Measurements from ENCODE around the gene LEAP2. TPM values are rescaled to one million over a fixed set of nuclear protein-coding genes. Genes with fewer than 3 reads are reported as not detected.
A peak's percentile ranks its signal among the peaks of the same experiment; 100 is the strongest.

Gene LEAP2
- total RNA-seq, 1 donor from 2014 or later = 0.27 TPM

DNA sequence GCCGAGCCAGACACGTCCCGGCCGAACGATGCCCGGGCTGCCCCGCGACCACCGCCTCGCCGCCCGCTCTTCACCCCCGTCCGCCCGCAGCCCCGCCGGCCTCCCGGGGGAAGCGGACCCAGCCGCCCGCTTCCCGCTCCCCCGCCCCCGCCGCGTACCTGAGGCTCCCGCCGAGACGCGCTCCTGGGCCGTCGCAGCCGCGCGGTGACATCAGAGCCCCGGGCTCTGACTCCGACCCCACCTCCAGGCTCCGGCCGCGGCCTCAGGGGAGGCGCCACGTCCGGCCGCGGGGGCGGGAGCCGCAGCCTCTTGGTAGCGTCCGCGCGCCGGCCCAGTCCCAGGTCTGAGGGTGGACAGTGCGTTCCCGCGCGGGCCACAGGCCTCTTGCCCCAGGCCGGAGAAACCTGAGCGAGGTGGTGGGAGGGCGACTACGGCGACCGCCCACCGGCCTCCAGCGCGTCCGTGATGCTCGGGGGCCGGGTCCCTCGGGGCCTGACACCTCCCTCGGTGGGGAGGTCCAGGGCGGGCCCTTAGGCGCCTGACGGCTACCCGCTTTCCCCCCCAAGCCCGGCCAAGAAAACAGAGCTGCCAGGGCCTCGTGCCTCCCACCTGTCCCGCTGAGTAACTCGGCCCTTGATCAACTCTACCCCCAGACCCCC, 42.9 kb upstream of the LEAP2 start, which contains the start of gene SHROOM1:
TSS of gene SHROOM1 (minus strand) at position 212 of the 659 bp plus-strand sequence. CDS start 4,507 bp downstream, outside the sequence.
- Histone ChIP-seq H3K27ac (ENCODE audit: low read depth, low read length) (no peak within 1 kb of the TSS), H4K20me1 (ENCODE audit: insufficient read depth, low read length) (peaks cover 14% of the 10 kb centered on the region), H3K9ac (ENCODE audit: low read length) (peak within 1 kb of the TSS; percentile 79), H3K79me2 (ENCODE audit: insufficient read depth, low read length) (no peaks in the 10 kb centered on the region), H3K9me3 (ENCODE audit: insufficient read depth, low read depth, low read length) (no peaks in the 10 kb centered on the region), H3K4me1 (ENCODE audit: insufficient read depth, low read length) (no peaks in the 10 kb centered on the region), H3K36me3 (ENCODE audit: insufficient read depth, low read length) (no peaks in the 10 kb centered on the region), H3K4me3 (ENCODE audit: insufficient read depth, low read depth, low read length) (peak within 1 kb of the TSS; percentile 66), H3K4me2 (ENCODE audit: low read length) (peak within 1 kb of the TSS; percentile 82), H2AFZ (ENCODE audit: low read depth, low read length) (peak within 1 kb of the TSS; percentile 92), H3K27me3 (ENCODE audit: insufficient read depth, low read length) (no peaks in the 10 kb centered on the region)
- peaks cover 9% of the 10 kb centered on the region for H3K36me3 Mint-ChIP-seq (ENCODE audit: low read depth, unreplicated experiment)
- DNase-seq (ENCODE audit: low read depth) (peak; percentile 28), FAIRE-seq (no peak)
- H3K27ac Mint-ChIP-seq (ENCODE audit: unreplicated experiment) = peak within 1 kb of the TSS; percentile 47
- peak within 1 kb of the TSS; percentile 86 for H3K4me3 Mint-ChIP-seq (ENCODE audit: unreplicated experiment)
- peaks cover 45% of the 10 kb centered on the region for H3K27me3 Mint-ChIP-seq (ENCODE audit: low read depth, unreplicated experiment)
- H3K9me3 Mint-ChIP-seq (ENCODE audit: unreplicated experiment) = no peaks in the 10 kb centered on the region
- no peaks in the 10 kb centered on the region for H3K4me1 Mint-ChIP-seq (ENCODE audit: low read depth, unreplicated experiment)
- TF ChIP-seq EZH2 (IDR thresholded peaks at IDR 0.05; ENCODE audit: insufficient read depth, low read length) (no peak), CTCF (IDR thresholded peaks at IDR 0.05; ENCODE audit: insufficient read depth, low read depth, low read length) (no peak)

GRCh38 chr5:132831095-132831860, 42.2 kb upstream of the LEAP2 start:
- H3K27me3 Mint-ChIP-seq (ENCODE audit: low read depth, unreplicated experiment) = peaks cover 43% of the 10 kb centered on the region
- peaks cover 9% of the 10 kb centered on the region for H3K36me3 Mint-ChIP-seq (ENCODE audit: low read depth, unreplicated experiment)
- no peak for FAIRE-seq
- Histone ChIP-seq H3K27me3 (ENCODE audit: insufficient read depth, low read length) (no peaks in the 10 kb centered on the region), H3K4me2 (ENCODE audit: low read length) (peak overlapping the region; percentile 82), H2AFZ (ENCODE audit: low read depth, low read length) (peak overlapping the region; percentile 92), H3K4me1 (ENCODE audit: insufficient read depth, low read length) (no peaks in the 10 kb centered on the region), H3K36me3 (ENCODE audit: insufficient read depth, low read length) (no peaks in the 10 kb centered on the region), H3K27ac (ENCODE audit: low read depth, low read length) (no peak overlapping the region), H3K79me2 (ENCODE audit: insufficient read depth, low read length) (no peaks in the 10 kb centered on the region), H4K20me1 (ENCODE audit: insufficient read depth, low read length) (peaks cover 12% of the 10 kb centered on the region), H3K9ac (ENCODE audit: low read length) (peak overlapping the region; percentile 79), H3K4me3 (ENCODE audit: insufficient read depth, low read depth, low read length) (no peak overlapping the region), H3K9me3 (ENCODE audit: insufficient read depth, low read depth, low read length) (no peaks in the 10 kb centered on the region)
- H3K27ac Mint-ChIP-seq (ENCODE audit: unreplicated experiment) = peak overlapping the region; percentile 47
- no peaks in the 10 kb centered on the region for H3K4me1 Mint-ChIP-seq (ENCODE audit: low read depth, unreplicated experiment)
- TF ChIP-seq CTCF (IDR thresholded peaks at IDR 0.05; ENCODE audit: insufficient read depth, low read depth, low read length) (no peak), EZH2 (IDR thresholded peaks at IDR 0.05; ENCODE audit: insufficient read depth, low read length) (no peak)
- DNase-seq (ENCODE audit: low read depth) = no peak
- peak overlapping the region; percentile 76 for H3K4me3 Mint-ChIP-seq (ENCODE audit: unreplicated experiment)
- H3K9me3 Mint-ChIP-seq (ENCODE audit: unreplicated experiment) = no peaks in the 10 kb centered on the region
